H1 (cell line): Measurements from ENCODE around the gene ZSCAN29. TPM values are rescaled to one million over a fixed set of nuclear protein-coding genes. Genes with fewer than 3 reads are reported as not detected.

ENCODE experiments used
- CTCF ChIA-PET: fragments of 300-600 bp; sonication (Branson Sonifier 250); formaldehyde crosslinking; loops from one replicate; lab custom pipeline; 2021; ENCODE audit not compliant: partially characterized antibody; lab: Charles Lee
- POLR2A ChIA-PET: fragments of 300-600 bp; sonication (Branson Sonifier 250); formaldehyde crosslinking; loops from one replicate; lab custom pipeline; 2021; ENCODE audit warnings: inconsistent platforms; ENCODE audit not compliant: partially characterized antibody; lab: Charles Lee
- DNase-seq, 2 experiments: peaks; one replicate each; pipeline versions ENCODE4 v3.0.0 to v3.0.0-alpha.2; 2010 to 2022; ENCODE audit warnings: low spot score in 2 of 2, low read depth in 1 of 2, mixed read lengths in 1 of 2
- FAIRE-seq: peaks from 2 replicates; lab custom pipeline; 2011; peaks lifted over from hg19 to GRCh38; lab: Jason Lieb, UNC
- H2AFZ ChIP-seq: 2 replicates; pipeline ENCODE4 v1.8.1; 2012; ENCODE audit warnings: low read length, inconsistent platforms
- H2AK5ac ChIP-seq: 2 replicates; pipeline ENCODE4 v1.6.1; 2013; ENCODE audit warnings: low read depth, low read length
- H2BK120ac ChIP-seq: replicated peaks from 2 replicates; pipeline ENCODE3; 2013; ENCODE audit warnings: low read depth, low read length, inconsistent platforms
- H2BK12ac ChIP-seq: 2 replicates; pipeline ENCODE4 v1.6.1; 2013; ENCODE audit warnings: low read depth, low read length
- H2BK15ac ChIP-seq: 2 replicates; pipeline ENCODE4 v1.6.1; 2013; ENCODE audit warnings: low read length
- H2BK20ac ChIP-seq: 2 replicates; pipeline ENCODE4 v1.6.1; 2013; ENCODE audit warnings: low read length
- H2BK5ac ChIP-seq: 2 replicates; pipeline ENCODE4 v1.6.1; 2013; ENCODE audit warnings: low read depth, low read length
- H3K14ac ChIP-seq: 2 replicates; pipeline ENCODE4 v1.6.1; 2013; ENCODE audit warnings: inconsistent platforms; ENCODE audit not compliant: insufficient read length
- H3K18ac ChIP-seq: 2 replicates; pipeline ENCODE4 v1.6.1; 2013; ENCODE audit warnings: low read length; ENCODE audit errors: extremely low read depth
- H3K23ac ChIP-seq: 2 replicates; pipeline ENCODE4 v1.6.1; 2013; ENCODE audit warnings: inconsistent platforms; ENCODE audit not compliant: insufficient read length
- H3K23me2 ChIP-seq: 2 replicates; pipeline ENCODE4 v1.6.1; 2013; ENCODE audit warnings: low read depth, low read length
- H3K27ac ChIP-seq: 2 replicates; pipeline ENCODE4 v1.6.1; 2011; ENCODE audit warnings: low read depth, low read length, inconsistent platforms
- H3K27me3 ChIP-seq, 4 experiments: replicated peaks in 1 of 4; 1 replicate in 1 of 4; 2 replicates in 3 of 4; pipeline versions ENCODE4 v1.6.1 to v1.8.1; 2011 to 2013; ENCODE audit warnings: low read length in 3 of 4, mild to moderate bottlenecking in 3 of 4, inconsistent platforms in 2 of 4, mixed read lengths in 2 of 4, moderate library complexity in 1 of 4; ENCODE audit not compliant: control insufficient read depth in 3 of 4, insufficient read depth in 3 of 4; ENCODE audit errors: extremely low read depth in 1 of 4
- H3K36me3 ChIP-seq, 4 experiments: 2 replicates each; pipeline versions ENCODE4 v1.6.1 to v1.8.1; 2011 to 2013; ENCODE audit warnings: mild to moderate bottlenecking in 4 of 4, low read length in 3 of 4, moderate library complexity in 2 of 4, control low read depth in 1 of 4, inconsistent platforms in 1 of 4; ENCODE audit not compliant: insufficient read depth in 4 of 4, control insufficient read depth in 2 of 4
- H3K4ac ChIP-seq: replicated peaks from 2 replicates; pipeline ENCODE3; 2013; ENCODE audit warnings: low read length, low read depth, mixed read lengths, inconsistent platforms; ENCODE audit not compliant: insufficient read length
- H3K4me1 ChIP-seq, 4 experiments: replicated peaks in 1 of 4; 1 replicate in 1 of 4; 2 replicates in 3 of 4; pipeline versions ENCODE4 v1.6.1 to v1.8.1; 2011 to 2013; ENCODE audit warnings: low read length in 3 of 4, inconsistent platforms in 2 of 4, mixed read lengths in 1 of 4; ENCODE audit not compliant: insufficient read depth in 4 of 4, control insufficient read depth in 3 of 4
- H3K4me2 ChIP-seq, 2 experiments: 2 replicates each; pipeline versions ENCODE4 v1.6.1 to v1.8.1; 2011 to 2013; ENCODE audit warnings: low read depth in 2 of 2, low read length in 2 of 2, control low read depth in 1 of 2, inconsistent platforms in 1 of 2, mild to moderate bottlenecking in 1 of 2; ENCODE audit not compliant: insufficient read depth in 1 of 2
- H3K4me3 ChIP-seq, 4 experiments: fragments of 200-600, 300-600 bp in 1 of 4; sonication (generic), shearing (Covaris generic), sonication (Bioruptor Twin) in 1 of 4; 2 replicates each; pipeline versions ENCODE4 v1.5.1 to v1.8.1; 2011 to 2016; ENCODE audit warnings: low read length in 4 of 4, low read depth in 3 of 4, control low read depth in 2 of 4, inconsistent platforms in 2 of 4, mild to moderate bottlenecking in 2 of 4, mixed read lengths in 1 of 4, moderate library complexity in 1 of 4; ENCODE audit not compliant: insufficient read depth in 2 of 4; ENCODE audit errors: extremely low read depth in 1 of 4
- H3K56ac ChIP-seq: replicated peaks from 2 replicates; pipeline ENCODE3; 2013; ENCODE audit warnings: low read depth, mild to moderate bottlenecking, mixed read lengths, low read length, inconsistent platforms; ENCODE audit not compliant: insufficient read length
- H3K79me1 ChIP-seq: 2 replicates; pipeline ENCODE4 v1.6.1; 2013; ENCODE audit warnings: low read depth, low read length, control low read depth
- H3K79me2 ChIP-seq, 2 experiments: 2 replicates each; pipeline versions ENCODE4 v1.6.1 to v1.8.1; 2012 to 2013; ENCODE audit warnings: low read length in 2 of 2, mild to moderate bottlenecking in 2 of 2, inconsistent platforms in 1 of 2; ENCODE audit not compliant: insufficient read depth in 2 of 2, control insufficient read depth in 1 of 2
- H3K9ac ChIP-seq, 4 experiments: replicated peaks in 1 of 4; 1 replicate in 1 of 4; 2 replicates in 3 of 4; pipeline versions ENCODE4 v1.6.1 to v1.8.1; 2011 to 2013; ENCODE audit warnings: low read depth in 3 of 4, low read length in 3 of 4, control low read depth in 2 of 4, mild to moderate bottlenecking in 2 of 4, moderate library complexity in 2 of 4, inconsistent platforms in 1 of 4; ENCODE audit errors: extremely low read depth in 1 of 4
- H3K9me3 ChIP-seq, 2 experiments: 2 replicates each; pipeline versions ENCODE4 v1.6.1 to v1.8.1; 2012 to 2013; ENCODE audit warnings: mild to moderate bottlenecking in 2 of 2, moderate library complexity in 2 of 2, control low read depth in 1 of 2, inconsistent platforms in 1 of 2, low read depth in 1 of 2, low read length in 1 of 2, mixed read lengths in 1 of 2; ENCODE audit not compliant: insufficient read depth in 2 of 2
- H4K20me1 ChIP-seq, 2 experiments: replicated peaks in 1 of 2; 2 replicates each; pipeline versions ENCODE3 to v1.8.1; 2011 to 2013; ENCODE audit warnings: inconsistent platforms in 2 of 2, low read length in 2 of 2, mild to moderate bottlenecking in 1 of 2; ENCODE audit not compliant: insufficient read depth in 2 of 2, control insufficient read depth in 1 of 2
- H4K5ac ChIP-seq: 2 replicates; pipeline ENCODE4 v1.6.1; 2013; ENCODE audit warnings: low read length, low read depth, mixed read lengths, inconsistent platforms; ENCODE audit not compliant: insufficient read length
- H4K8ac ChIP-seq: 2 replicates; pipeline ENCODE4 v1.8.0; 2013; ENCODE audit warnings: mild to moderate bottlenecking, moderate library complexity, low read length, inconsistent platforms; ENCODE audit not compliant: insufficient read depth; ENCODE audit errors: extremely low read depth
- H4K91ac ChIP-seq: replicated peaks from 2 replicates; pipeline ENCODE3; 2013; ENCODE audit warnings: low read length, mixed read lengths, inconsistent platforms; ENCODE audit not compliant: insufficient read length
- CHD1 ChIP-seq: IDR thresholded peaks from 2 replicates; pipeline ENCODE4 v1.6.1; 2012; ENCODE audit warnings: low read depth, low read length, improper control_type of control experiment
- RBBP5 ChIP-seq: IDR thresholded peaks from 2 replicates; pipeline ENCODE4 v1.7.1; 2012; ENCODE audit warnings: low read depth, mild to moderate bottlenecking, inconsistent platforms, low read length, moderate library complexity, borderline replicate concordance
- SIN3A ChIP-seq, 2 experiments: IDR thresholded peaks in 1 of 2; conservative IDR thresholded peaks in 1 of 2; 2 replicates each; pipeline ENCODE4 v1.6.1; 2011 to 2012; ENCODE audit warnings: low read length in 2 of 2, improper control_type of control experiment in 1 of 2, low read depth in 1 of 2, mild to moderate bottlenecking in 1 of 2
- polyA plus RNA-seq, 7 experiments: library from polyadenylated mRNA; depleted of rRNA in 3 of 7; stranded (reverse) in 5 of 7; unstranded in 2 of 7; fragments of >200 nt in 5 of 7; fragments of 200-250 nt in 2 of 7; gene quantifications; 1 replicate in 5 of 7; 2 replicates in 1 of 7; 4 replicates in 1 of 7; pipeline versions ENCODE4 v1.2.1 to v1.2.3, GENCODE V29; 2011 to 2013; ENCODE audit warnings: missing spikeins in 2 of 7, mixed read lengths in 2 of 7
- total RNA-seq: library from RNA; stranded (reverse); fragmentation: NEBNext Ultra II Directional; extraction: Animal tissue kit (Norgen Biotek cat#: 25700); gene quantifications from 2 replicates; pipeline ENCODE4 v1.2.1, GENCODE V29; 2021

ZSCAN29 gene
- total and polyA plus RNA-seq, 2 of the 8 experiments (the other 6 are each of a cell fraction or from before 2014, with no cell fraction given): 6.4 to 41.3 TPM

DNA sequence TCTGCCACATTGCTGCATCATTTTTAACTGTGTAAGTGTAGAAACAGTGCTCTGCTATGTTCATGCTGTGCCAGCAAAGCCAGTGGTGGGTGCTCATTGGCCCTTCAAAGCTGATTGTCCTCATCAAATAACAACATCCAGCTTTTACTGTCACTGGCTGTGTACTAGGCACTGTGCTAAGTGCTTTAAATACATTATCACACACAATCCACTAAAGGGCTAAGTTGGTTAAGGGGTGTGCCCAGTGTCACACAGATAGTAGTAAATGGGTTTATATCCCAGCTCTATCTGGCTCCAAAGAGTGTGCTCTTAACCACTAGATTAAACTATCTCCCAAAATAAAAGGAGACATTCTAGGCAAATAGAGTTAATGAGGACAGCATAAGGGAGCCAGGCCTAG, 7.8 kb upstream of the ZSCAN29 start:
- POLR2A ChIA-PET: interaction anchor here (1.2 kb wide), 1 partner anchor 9 kb away, joined by 3 read pairs; no protein-coding TSS in a partner anchor
- H2BK15ac ChIP-seq: no peak overlapping the region

More for the DNA sequence above, 7.8 kb upstream of the ZSCAN29 start:
- DNase-seq (no peak), FAIRE-seq (no peak)
- H3K9ac ChIP-seq: no peak overlapping the region
- H2AFZ ChIP-seq: no peak overlapping the region
- no peaks in the 10 kb centered on the region for H3K9me3 ChIP-seq
- no peak overlapping the region for H4K5ac ChIP-seq
- no peak overlapping the region for H2BK120ac ChIP-seq
- no peaks in the 10 kb centered on the region for H3K79me2 ChIP-seq
- no peak overlapping the region for H3K27ac ChIP-seq
- no peak overlapping the region for H4K8ac ChIP-seq
- no peak overlapping the region for H2BK5ac ChIP-seq
- no peak overlapping the region for H3K4me2 ChIP-seq
- H3K14ac ChIP-seq: no peak overlapping the region
- TF ChIP-seq SIN3A (conservative IDR thresholded peaks at IDR 0.05 in 1 of 2, IDR thresholded peaks at IDR 0.05 in 1 of 2; ENCODE audit: low read depth in 1 of 2, low read length in 2 of 2) (no peak), CHD1 (no peak), RBBP5 (no peak)
- no peak overlapping the region for H2AK5ac ChIP-seq
- H3K79me1 ChIP-seq: no peaks in the 10 kb centered on the region
- no peak overlapping the region for H2BK20ac ChIP-seq
- no peak overlapping the region for H3K23ac ChIP-seq
- H3K36me3 ChIP-seq: peaks cover 5 to 26% (median 15%) of the 10 kb centered on the region in 4 experiments; a peak in 6 of 8 replicates
- CTCF ChIA-PET: no interaction called here
- no peak overlapping the region for H2BK12ac ChIP-seq
- H3K4ac ChIP-seq: no peak overlapping the region
- H3K4me3 ChIP-seq: no peak overlapping the region
- no peaks in the 10 kb centered on the region for H3K23me2 ChIP-seq
- H3K56ac ChIP-seq: no peak overlapping the region
- H4K20me1 ChIP-seq: peaks cover 0 to 2% of the 10 kb centered on the region in 2 experiments
- no peak overlapping the region for H3K18ac ChIP-seq
- H3K27me3 ChIP-seq: no peaks in the 10 kb centered on the region
- H4K91ac ChIP-seq: no peak overlapping the region
- no peaks in the 10 kb centered on the region for H3K4me1 ChIP-seq
